GM19468 (cell line): ENCODE results near the gene QSOX2.

ENCODE experiments used
- ATAC-seq: cut with Tn5 transposase; IDR thresholded peaks from one replicate; pipeline ENCODE4 v1.9.1; 2021; ENCODE audit warnings: mild to moderate bottlenecking, moderate library complexity, moderate number of reproducible peaks; ENCODE audit not compliant: unreplicated experiment; ENCODE audit errors: extremely low read depth

Gene QSOX2

GRCh38 chr9:136196404-136197083 is 49.1 kb downstream of the QSOX2 start:
- ATAC-seq: no peak

DNA sequence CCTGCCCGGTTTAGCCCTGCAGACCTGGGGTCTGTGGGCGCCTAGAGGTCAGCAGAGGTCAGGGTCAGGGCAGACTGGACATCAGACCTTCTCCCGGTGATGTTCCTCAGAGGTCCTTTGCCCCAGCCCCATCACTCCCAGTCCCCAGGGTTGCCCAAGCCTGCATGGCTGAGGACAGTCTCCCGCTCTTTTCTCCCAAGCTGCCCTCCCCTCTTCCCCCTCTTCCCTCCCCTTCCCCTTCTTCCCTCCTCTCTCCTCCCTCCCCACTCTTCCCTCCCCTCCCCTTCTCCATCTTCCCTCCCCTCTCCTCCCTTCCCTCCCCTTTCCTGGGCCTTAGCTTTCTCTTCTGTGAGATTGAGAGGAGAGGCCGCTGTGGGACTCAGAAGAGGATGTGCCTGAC is 51.1 kb downstream of the QSOX2 start:
- no peak for ATAC-seq

GRCh38 chr9:136193891-136194279 is 51.7 kb downstream of the QSOX2 start:
- ATAC-seq: no peak

- ATAC-seq: no peak
Measured at GRCh38 chr9:136193127-136193890, 52.3 kb downstream of the QSOX2 start.

- no peak for ATAC-seq
Measured at GRCh38 chr9:136192289-136193126, 53.1 kb downstream of the QSOX2 start.

DNA sequence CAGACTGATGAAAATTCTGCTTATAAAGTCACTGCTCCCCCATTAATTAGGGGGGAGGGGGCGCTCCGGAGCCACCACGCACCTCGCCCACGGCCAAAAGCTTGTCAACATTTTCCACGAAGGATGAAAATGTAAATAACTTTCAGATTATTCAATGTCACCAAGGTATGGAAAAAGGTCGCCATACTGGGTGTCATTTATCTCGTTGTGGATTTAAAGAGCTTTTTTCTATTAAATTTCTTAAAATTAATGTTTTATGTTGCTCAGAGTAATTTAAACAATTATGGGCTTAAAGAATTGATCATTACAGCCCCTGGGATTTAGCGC is 53.7 kb downstream of the QSOX2 start:
- ATAC-seq: no peak

- ATAC-seq: no peak
Measured at GRCh38 chr9:136191099-136191959, 54.3 kb downstream of the QSOX2 start.

- ATAC-seq: no peak
Measured at GRCh38 chr9:136190656-136191055, 55.0 kb downstream of the QSOX2 start.

GRCh38 chr9:136190237-136190601 is 55.4 kb downstream of the QSOX2 start:
- ATAC-seq: no peak

DNA sequence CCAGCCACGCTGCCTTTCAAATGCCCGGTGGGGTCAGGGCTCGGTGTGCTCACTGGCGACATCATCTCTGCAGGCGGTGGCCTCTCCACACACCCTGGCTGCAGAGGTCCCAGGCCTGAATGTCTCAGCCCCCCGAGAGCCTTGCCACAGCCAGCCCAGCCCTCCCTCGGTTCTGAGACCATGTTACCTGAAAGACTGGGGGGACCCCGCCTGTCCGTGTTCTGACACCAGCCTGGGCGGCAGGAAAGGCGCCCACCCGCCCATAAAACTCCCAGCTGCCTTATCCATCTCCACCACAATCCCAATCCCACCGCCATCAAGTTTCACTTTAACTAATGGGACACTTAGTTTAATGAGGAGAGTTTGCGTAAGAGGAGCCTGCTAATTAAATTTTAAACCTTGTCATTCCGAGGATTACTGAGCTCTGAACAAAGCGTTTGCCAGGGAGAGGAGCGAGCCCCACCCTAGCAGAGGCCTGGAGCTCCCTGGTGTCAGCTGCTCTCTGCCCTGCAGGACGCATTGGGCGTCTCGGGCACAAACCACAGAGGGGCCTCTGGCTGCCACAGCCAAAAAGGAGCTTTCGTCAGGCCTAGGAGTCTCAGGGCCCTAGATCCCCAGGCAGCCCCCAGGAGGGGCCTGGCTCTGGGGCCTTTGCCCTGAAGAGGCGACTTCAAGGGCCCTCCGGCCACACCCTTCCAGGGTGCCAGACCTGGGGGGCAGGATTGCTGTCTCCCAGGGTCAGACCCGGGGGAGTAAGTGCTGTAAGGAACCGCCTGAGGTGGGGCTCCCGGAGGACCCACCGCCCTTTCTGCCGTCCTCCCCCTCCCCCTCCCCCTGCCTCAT is 56.0 kb downstream of the QSOX2 start:
- no peak for ATAC-seq

DNA sequence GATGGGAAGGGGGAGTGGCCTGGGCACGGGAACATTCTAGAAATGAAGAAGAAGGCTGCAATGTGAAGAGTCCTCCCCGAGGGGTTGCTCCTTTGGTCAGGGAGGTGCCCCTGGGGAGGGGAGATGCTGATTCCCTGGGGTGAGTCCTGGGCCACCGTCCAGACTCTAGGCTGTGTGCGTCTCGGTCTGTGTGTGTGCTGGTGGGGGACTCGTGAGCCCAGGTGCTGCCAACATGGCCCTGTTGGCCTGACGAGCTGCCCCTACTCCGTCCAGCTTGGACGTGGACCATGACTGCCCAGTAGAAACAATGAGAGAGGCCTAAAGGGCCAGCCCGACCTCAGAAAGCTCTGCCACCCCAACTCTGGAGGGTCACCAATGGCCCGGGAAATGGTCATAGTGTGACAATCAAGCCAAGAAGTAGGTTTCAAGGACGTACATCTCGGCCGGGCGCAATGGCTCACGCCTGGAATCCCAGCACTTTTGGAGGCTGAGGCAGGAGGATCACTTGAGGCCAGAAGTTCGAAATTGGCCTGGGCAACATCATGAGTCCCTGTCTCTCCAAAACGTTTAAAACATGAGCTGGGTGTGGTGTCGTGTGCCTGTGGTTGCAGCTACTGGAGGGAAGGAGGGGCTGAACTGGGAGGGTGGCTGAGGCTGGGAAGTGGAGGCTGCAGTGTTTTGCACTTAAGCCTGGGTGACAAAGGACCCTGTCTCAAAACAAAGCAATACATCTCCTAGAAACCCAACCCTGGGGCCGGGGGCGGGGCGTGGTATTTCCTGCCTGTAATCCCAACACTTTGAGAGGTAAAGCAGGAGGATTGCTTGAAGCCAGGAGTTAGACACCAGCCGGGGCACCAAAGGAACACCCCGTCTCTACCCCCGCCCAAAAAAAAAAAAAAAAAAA is 57.7 kb downstream of the QSOX2 start:
- ATAC-seq: no peak

- ATAC-seq: no peak
Measured at GRCh38 chr9:136187197-136187596, 58.4 kb downstream of the QSOX2 start.

GRCh38 chr9:136186386-136186785 is 59.2 kb downstream of the QSOX2 start:
- ATAC-seq: no peak

- no peak for ATAC-seq
Measured at GRCh38 chr9:136185596-136186366, 59.8 kb downstream of the QSOX2 start.

GRCh38 chr9:136185066-136185465 is 60.5 kb downstream of the QSOX2 start:
- ATAC-seq: no peak

DNA sequence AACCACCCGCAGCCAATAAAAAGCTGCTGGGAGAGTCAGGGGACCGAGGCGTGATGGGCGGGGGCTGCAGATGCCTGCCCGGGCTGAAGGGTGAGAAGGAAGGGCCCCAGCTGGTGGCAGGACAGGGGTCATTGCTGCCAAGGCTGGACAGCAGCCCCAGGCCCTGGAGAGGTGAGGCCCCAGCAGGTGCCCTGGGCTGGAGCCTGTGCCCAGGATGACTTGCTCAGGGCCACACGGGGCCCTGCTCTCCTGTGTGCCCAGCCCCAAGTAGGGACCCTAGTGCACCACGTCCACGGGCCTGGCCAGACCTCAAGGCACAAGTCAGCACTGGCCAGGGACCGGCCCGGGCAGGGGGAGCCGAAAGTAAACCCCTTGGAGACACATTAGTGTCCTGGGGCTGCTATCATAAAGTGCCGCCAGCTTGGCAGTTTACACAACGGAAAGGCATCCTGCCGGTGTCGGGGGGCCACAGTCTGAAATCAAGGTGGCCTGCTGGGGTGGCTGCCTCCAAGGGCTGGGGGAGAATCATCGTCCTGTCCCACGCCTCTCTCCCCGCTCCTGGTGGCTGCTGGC is 62.7 kb downstream of the QSOX2 start:
- ATAC-seq: no peak

GRCh38 chr9:136182420-136182787 is 63.2 kb downstream of the QSOX2 start:
- ATAC-seq: no peak
